Measurements from ENCODE around the gene POLR3F. TPM values are rescaled to one million over a fixed set of nuclear protein-coding genes. Genes with fewer than 3 reads are reported as not detected.

POLR3F gene
- total and polyA plus RNA-seq, 2 donors (not counting 1 experiment from before 2014, with no cell fraction given): 2.9 to 13.1 TPM

DNA sequence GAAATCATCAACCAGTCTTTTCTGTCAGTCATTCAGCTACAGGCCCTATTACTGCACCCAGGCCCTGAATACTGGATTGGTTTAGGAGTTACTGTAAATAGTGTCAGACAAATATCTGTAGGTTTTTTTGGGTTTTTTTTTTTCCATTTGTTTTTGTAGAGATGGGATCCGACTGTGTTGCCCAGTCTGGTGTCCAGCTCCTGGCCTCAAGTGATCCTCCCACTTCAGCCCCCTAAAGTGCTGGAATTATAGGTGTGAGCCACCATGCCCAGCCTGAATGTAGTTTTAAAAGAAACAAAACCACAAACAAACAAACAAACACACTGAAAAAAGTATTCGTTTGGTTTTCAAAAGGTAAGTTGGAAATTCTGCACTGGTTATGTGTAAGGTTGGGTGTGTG is 40.0 kb upstream of the POLR3F start:
- Histone ChIP-seq H3K4me2 (replicated peaks; ENCODE audit: low read depth, low read length, poor library complexity, severe bottlenecking) (no peak overlapping the region), H3K79me2 (ENCODE audit: control insufficient read depth, insufficient read depth, low read length) (no peaks in the 10 kb centered on the region), H3K27me3 (replicated peaks in 1 of 4; ENCODE audit: control extremely low read depth in 1 of 4, control insufficient read depth in 3 of 4, insufficient read depth in 4 of 4, low read length in 3 of 4) (no peaks in the 10 kb centered on the region), H3K36me3 (replicated peaks in 1 of 2; ENCODE audit: control extremely low read depth in 1 of 2, control insufficient read depth in 1 of 2, extremely low read depth in 1 of 2, insufficient read depth in 2 of 2, low read length in 1 of 2) (peaks cover 0 to 1% of the 10 kb centered on the region in 2 experiments), H3K27ac (ENCODE audit: low read length in 2 of 2) (no peak overlapping the region), H3K4me3 (ENCODE audit: control extremely low read depth in 1 of 5, extremely low read depth in 1 of 5, insufficient read depth in 1 of 5, low read depth in 2 of 5, low read length in 4 of 5) (no peak overlapping the region), H3K4me1 (ENCODE audit: control insufficient read depth in 2 of 2, insufficient read depth in 2 of 2, low read length in 2 of 2) (no peaks in the 10 kb centered on the region), H2AFZ (ENCODE audit: insufficient read depth, low read depth, low read length, poor library complexity, severe bottlenecking) (no peak overlapping the region), H3K9ac (ENCODE audit: low read length) (no peak overlapping the region), H3K9me3 (ENCODE audit: control extremely low read depth in 1 of 3, control insufficient read depth in 2 of 3, insufficient read depth in 1 of 3, low read length in 2 of 3) (no peaks in the 10 kb centered on the region), H4K20me1 (ENCODE audit: control insufficient read depth, insufficient read depth, low read length, poor library complexity, severe bottlenecking) (no peaks in the 10 kb centered on the region)
- no peak for DNase-seq
- ChIA-PET POLR2A (no interaction called here), CTCF (interaction anchor here (0.7 kb wide), 2 partner anchors 113 to 1492 kb away, joined by 4 to 5 read pairs; no protein-coding TSS in a partner anchor)
- Mint-ChIP-seq H3K4me1 (no peaks in the 10 kb centered on the region), H3K4me3 (no peak overlapping the region), H3K27me3 (no peaks in the 10 kb centered on the region), H3K9me3 (ENCODE audit: insufficient read depth) (no peaks in the 10 kb centered on the region), H3K27ac (no peak overlapping the region)
- ATAC-seq (ENCODE audit: low read depth): no peak
- intact Hi-C loops (cut with micrococcal nuclease): no loop called here
- WGBS (ENCODE audit: insufficient coverage): no CpG with 5 or more reads among the region's 2 CpGs
- no peak for TF ChIP-seq EZH2 (IDR thresholded peaks at IDR 0.05; ENCODE audit: borderline replicate concordance, insufficient read depth, low read depth, low read length, poor library complexity, severe bottlenecking)
- TF ChIP-seq, protein P1, sequence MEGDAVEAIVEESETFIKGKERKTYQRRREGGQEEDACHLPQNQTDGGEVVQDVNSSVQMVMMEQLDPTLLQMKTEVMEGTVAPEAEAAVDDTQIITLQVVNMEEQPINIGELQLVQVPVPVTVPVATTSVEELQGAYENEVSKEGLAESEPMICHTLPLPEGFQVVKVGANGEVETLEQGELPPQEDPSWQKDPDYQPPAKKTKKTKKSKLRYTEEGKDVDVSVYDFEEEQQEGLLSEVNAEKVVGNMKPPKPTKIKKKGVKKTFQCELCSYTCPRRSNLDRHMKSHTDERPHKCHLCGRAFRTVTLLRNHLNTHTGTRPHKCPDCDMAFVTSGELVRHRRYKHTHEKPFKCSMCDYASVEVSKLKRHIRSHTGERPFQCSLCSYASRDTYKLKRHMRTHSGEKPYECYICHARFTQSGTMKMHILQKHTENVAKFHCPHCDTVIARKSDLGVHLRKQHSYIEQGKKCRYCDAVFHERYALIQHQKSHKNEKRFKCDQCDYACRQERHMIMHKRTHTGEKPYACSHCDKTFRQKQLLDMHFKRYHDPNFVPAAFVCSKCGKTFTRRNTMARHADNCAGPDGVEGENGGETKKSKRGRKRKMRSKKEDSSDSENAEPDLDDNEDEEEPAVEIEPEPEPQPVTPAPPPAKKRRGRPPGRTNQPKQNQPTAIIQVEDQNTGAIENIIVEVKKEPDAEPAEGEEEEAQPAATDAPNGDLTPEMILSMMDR (IDR thresholded peaks at IDR 0.05): no peak

GRCh38 chr20:18428490-18429173 is 38.6 kb upstream of the POLR3F start:
- H3K27me3 Mint-ChIP-seq: no peaks in the 10 kb centered on the region
- DNase-seq (no peak), ATAC-seq (ENCODE audit: low read depth) (no peak)
- WGBS (ENCODE audit: insufficient coverage): 100% methylated on average over 1 of the region's 3 CpGs
- Histone ChIP-seq H2AFZ (ENCODE audit: insufficient read depth, low read depth, low read length, poor library complexity, severe bottlenecking) (no peak overlapping the region), H3K36me3 (replicated peaks in 1 of 2; ENCODE audit: control extremely low read depth in 1 of 2, control insufficient read depth in 1 of 2, extremely low read depth in 1 of 2, insufficient read depth in 2 of 2, low read length in 1 of 2) (peaks cover 0 to 1% of the 10 kb centered on the region in 2 experiments), H3K9ac (ENCODE audit: low read length) (no peak overlapping the region), H4K20me1 (ENCODE audit: control insufficient read depth, insufficient read depth, low read length, poor library complexity, severe bottlenecking) (no peaks in the 10 kb centered on the region), H3K4me1 (ENCODE audit: control insufficient read depth in 2 of 2, insufficient read depth in 2 of 2, low read length in 2 of 2) (no peaks in the 10 kb centered on the region), H3K9me3 (ENCODE audit: control extremely low read depth in 1 of 3, control insufficient read depth in 2 of 3, insufficient read depth in 1 of 3, low read length in 2 of 3) (no peaks in the 10 kb centered on the region), H3K27me3 (replicated peaks in 1 of 4; ENCODE audit: control extremely low read depth in 1 of 4, control insufficient read depth in 3 of 4, insufficient read depth in 4 of 4, low read length in 3 of 4) (no peaks in the 10 kb centered on the region), H3K4me3 (ENCODE audit: control extremely low read depth in 1 of 5, extremely low read depth in 1 of 5, insufficient read depth in 1 of 5, low read depth in 2 of 5, low read length in 4 of 5) (no peak overlapping the region), H3K4me2 (replicated peaks; ENCODE audit: low read depth, low read length, poor library complexity, severe bottlenecking) (no peak overlapping the region), H3K27ac (ENCODE audit: low read length in 2 of 2) (no peak overlapping the region), H3K79me2 (ENCODE audit: control insufficient read depth, insufficient read depth, low read length) (no peaks in the 10 kb centered on the region)
- ChIA-PET POLR2A (no interaction called here), CTCF (no interaction called here)
- H3K9me3 Mint-ChIP-seq (ENCODE audit: insufficient read depth): no peaks in the 10 kb centered on the region
- intact Hi-C loops (cut with micrococcal nuclease): no loop called here
- TF ChIP-seq, protein P1 (IDR thresholded peaks at IDR 0.05): no peak
- TF ChIP-seq EZH2 (IDR thresholded peaks at IDR 0.05; ENCODE audit: borderline replicate concordance, insufficient read depth, low read depth, low read length, poor library complexity, severe bottlenecking): no peak
- H3K4me1 Mint-ChIP-seq: no peaks in the 10 kb centered on the region
- H3K4me3 Mint-ChIP-seq: no peak overlapping the region
- no peak overlapping the region for H3K27ac Mint-ChIP-seq

Measured in B cell (primary cell).